GM04504 (cell line): ENCODE data around the gene SPTB.

Experiments
- DNase-seq: peaks from one replicate; pipeline ENCODE4 v3.0.0-alpha.2; 2012; ENCODE audit warnings: low read depth

Gene SPTB

DNA sequence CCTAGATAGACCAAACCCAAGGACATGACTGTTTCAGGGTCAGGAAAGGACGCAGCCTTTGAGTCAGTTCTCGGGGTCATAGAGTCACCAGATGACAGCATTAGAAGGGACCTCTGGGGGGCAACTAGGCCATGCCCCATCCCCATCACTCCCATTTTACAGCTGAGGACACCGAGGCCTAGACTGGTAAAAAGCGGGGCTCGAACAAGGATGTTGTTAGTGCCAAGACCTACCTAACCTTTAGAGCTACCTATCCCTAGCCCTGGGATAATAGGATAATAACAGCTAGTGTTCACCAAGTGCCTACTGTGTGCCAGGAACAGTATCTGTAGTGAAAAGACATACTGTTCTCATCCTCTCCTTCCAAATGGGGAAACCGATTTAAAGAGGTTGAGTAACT lies 126.8 kb downstream of the SPTB start:
- no peak for DNase-seq

DNA sequence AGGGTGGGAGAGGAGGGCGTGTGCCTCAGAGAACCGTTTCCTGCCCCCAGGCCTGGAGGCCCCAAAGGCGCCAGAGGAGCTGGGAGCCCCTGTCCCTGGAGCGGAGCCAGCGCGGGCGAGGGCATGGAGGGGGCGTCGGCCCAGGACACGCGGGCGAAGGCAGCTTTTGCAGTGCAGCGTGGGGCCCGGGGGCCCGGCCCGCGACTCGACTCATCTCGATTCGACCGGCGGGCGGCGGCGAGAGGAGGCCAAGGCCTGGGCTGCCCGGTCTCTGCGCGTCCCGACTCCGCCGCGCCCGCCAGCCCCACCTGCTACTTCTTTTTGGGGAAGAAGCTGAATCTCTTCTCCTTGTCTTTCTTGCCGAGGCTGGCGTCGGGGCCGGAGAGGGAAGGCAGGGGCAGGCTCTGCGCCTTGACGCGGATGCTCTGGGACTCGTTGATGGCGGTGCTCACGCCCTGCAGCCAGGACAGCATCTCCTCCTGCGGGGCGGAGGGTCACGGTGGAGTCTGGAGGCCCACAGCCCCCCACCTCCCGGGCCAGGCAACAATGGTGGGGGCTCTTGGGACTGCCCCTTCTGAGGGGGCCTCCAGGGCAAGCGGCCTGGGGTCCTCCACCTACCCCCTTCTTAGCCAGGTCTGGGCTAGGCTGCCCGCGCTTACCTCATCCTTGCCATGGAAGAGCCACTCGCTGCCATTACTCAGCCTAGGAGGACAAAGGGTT lies 130.6 kb downstream of the SPTB start:
- DNase-seq = no peak

DNA sequence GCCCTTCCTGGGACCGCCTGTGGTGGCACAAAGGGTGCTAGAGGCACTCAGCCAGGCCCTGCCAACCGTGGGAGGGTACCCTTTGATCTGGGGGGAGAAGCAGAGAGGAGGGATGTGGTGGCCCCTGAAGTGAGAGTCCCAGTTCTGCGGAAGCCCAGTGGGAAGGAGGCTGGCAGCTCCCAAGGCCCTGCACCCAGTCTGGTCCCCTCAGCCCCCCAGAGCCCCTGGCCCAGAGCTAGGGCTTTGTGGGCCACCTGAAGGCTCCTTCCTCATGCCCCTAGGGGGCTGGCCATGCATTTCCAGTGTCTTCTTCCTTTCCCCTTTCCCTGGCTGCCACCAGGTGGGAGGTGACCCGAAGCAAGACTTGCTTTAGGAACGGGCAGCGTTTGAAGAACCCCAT lies 131.2 kb downstream of the SPTB start:
- no peak for DNase-seq

DNA sequence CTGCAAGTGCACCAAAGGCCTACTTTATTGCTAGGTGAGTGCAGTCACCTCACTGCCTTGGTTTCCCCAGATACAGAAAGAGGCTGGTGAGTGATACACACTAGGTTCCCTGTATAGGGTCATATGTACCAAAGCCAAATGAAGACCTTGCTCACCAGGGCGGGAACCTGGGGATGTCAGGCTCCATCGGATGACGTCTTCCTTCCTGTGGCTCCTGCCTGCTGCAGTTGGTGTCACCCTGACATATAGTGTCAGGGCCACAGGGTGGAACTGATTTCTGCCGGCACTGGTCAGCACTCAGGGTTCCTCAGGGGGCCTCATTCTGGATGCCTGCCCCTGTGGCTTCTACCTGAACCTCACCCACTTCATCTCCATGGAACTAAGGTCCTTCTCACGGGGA lies 132.4 kb downstream of the SPTB start:
- DNase-seq = no peak

DNA sequence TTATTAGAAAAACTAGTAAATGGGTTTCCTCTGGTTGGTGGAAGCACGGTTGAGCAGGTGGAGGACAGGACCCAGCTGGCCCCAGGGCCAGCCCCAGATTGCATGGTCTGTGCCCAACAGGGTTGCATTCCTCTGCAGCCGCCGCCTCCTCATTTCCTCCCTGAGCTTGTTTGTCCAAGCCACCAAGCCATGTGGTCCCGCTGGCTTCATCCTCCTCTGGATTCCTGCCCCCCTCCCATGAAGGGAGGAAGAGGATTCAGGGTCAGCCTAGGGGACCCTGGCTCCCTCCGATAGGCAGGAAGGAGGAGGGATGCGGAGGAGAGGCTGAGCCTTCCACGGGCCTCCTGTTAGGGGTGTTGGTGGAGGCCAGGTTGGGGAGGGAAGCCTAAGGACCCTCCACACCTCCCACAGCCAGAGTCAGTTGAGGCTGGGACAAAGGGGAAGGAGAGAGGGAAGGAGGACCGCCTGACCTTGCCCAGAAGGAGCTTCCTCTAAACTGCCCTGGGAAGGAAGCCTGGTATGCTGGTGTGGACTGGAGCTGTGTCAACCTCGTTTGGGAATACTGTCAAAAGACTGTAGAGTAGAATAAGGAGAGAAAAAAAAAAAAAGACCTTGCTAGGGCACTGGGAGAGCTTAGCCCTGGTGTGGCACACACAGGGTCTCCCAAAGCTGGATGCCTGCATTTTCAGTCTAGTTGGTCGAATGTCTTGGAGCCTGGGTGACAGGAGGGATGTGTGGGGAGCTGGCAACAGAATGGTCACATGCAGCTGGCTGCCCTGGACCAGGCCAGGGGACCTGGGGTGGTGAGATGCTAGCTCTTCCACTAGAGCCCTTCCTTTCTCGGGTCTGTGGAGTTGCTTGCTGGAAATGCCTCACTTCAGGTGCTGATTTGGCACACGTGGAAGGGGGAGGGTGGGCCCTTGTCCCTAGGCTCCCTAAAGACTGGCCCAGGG lies 133.1 kb downstream of the SPTB start:
- no peak for DNase-seq

DNA sequence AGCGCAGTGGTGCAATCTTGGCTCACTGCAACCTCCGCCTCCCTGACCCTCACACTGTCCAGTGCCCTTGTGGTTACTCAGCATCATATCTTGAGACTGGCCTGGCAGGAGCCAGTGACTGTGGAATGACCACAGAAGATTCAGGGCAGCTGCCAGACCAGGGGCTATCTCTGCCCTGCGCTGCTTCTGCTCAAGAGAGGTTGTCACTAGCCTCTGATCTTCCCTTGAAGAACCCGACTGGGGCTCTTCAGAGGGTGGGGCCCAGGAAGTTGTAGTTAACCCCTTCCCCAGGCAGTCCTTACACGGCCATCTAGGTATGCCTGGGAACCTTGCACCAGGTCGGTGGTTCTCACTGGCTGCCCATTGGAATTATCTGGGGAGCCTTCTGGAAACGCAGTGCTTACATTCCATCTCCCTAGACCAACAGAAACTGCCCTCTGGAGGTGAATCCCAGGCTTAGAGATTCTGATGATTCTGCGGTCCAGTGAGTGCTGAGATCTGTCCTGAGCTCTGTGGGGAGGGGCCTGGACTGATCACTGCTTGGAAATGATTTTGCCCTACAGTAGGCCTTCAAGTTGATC lies 134.1 kb downstream of the SPTB start:
- no peak for DNase-seq

DNA sequence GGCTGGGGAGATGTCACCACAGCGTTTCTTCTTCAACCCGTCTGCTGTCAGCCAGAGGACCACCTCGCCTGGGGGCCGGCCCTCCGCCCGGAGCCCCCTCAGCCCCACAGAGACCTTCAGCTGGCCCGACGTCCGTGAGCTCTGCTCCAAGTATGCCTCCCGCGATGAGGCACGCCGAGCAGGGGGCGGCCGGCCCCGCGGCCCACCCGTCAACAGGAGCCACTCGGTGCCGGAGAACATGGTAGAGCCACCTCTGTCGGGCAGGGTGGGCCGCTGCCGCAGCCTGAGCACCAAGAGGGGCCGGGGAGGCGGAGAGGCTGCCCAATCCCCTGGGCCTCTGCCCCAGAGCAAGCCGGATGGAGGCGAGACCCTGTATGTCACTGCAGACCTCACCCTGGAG lies 136.6 kb downstream of the SPTB start:
- no peak for DNase-seq

DNA sequence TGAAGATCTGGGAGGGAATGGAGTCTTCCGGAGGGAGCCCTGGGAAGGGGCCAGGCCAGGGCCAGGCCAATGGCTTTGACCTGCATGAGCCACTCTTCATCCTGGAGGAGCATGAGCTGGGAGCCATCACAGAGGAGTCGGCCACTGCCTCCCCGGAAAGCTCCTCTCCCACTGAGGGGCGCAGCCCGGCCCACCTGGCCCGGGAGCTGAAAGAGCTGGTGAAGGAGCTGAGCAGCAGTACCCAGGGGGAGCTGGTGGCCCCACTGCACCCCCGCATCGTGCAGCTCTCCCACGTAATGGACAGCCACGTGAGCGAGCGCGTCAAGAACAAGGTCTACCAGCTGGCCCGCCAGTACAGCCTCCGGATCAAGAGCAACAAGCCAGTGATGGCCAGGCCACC lies 137.7 kb downstream of the SPTB start:
- DNase-seq = no peak

DNA sequence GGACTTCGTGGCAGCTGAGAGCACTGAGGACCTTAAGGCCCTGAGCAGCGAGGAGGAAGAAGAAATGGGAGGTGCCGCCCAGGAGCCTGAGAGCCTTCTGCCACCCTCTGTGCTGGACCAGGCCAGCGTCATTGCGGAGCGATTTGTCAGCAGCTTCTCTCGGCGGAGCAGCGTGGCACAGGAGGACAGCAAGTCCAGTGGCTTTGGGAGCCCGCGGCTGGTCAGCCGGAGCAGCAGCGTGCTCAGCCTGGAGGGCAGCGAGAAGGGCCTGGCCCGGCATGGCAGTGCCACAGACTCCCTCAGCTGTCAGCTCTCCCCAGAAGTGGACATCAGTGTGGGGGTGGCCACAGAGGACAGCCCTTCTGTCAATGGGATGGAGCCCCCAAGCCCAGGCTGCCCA lies 138.5 kb downstream of the SPTB start:
- no peak for DNase-seq

DNA sequence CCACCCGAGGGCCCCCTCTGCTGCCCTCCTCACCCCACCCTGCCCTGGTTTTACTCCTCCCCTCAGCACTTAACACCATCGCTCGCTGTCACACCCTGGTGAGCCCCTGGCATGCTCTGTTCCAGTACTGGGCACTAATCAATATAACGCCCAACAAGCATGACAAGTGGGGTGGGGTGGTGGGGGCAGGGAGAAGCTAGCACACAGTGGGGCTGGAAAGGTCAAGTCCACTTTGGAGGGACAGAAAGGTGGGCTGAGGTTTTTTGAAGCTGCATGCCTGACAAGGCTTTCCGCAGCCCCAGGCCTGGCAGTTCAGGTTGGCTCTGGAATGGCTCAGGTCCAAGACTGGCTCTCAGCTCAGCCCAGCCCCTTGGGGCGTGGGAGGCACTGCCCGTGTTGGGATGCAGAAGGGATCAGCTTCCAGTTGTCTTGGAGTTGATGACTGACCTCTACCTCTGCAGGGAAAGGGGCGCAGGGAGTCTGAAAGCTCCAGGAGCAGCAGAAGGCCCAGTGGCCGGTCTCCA lies 141.4 kb downstream of the SPTB start:
- no peak for DNase-seq

DNA sequence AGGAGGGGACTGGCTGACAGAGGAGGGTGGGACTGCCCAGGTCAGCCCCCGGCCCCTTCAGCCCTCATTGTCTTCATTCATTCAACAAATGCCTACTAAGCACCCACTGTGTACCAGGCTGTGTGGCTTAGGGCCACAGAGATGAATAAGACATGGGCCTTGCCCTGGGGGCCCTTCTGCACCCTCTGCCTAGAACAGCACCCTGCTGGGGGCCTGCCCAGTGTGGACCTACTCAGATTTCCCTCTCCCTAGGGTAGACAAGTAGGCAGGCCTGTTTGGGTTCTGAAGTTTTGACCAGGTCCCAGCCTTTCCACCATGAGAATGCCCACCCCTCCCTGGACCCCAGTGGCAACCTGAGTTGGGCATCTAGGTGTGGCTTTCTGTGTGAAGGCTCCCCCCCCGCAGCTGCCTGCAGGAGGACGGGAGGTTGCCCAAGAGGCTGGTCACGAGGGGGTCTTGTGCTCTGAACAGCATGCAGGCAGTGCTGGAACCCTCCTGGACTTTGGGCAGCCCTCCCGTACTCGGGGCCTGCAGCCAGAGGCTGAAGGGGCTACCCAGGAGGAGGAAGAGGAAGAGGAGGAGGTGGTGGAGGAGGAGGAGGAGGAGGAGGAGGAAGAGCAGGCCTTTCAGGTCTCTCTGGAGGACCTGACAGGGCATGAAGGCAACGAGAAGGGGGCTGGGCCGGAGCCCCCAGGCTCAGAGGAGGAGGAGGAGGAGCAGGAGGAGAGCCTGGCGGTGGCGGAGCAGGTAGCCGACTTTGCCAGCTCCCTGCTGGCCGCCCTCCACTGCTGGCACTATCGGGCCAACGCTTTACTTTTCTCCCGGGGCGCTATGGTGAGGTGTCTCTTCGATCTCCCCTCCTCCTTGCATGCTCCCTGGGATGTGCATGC lies 142.1 kb downstream of the SPTB start:
- no peak for DNase-seq

DNA sequence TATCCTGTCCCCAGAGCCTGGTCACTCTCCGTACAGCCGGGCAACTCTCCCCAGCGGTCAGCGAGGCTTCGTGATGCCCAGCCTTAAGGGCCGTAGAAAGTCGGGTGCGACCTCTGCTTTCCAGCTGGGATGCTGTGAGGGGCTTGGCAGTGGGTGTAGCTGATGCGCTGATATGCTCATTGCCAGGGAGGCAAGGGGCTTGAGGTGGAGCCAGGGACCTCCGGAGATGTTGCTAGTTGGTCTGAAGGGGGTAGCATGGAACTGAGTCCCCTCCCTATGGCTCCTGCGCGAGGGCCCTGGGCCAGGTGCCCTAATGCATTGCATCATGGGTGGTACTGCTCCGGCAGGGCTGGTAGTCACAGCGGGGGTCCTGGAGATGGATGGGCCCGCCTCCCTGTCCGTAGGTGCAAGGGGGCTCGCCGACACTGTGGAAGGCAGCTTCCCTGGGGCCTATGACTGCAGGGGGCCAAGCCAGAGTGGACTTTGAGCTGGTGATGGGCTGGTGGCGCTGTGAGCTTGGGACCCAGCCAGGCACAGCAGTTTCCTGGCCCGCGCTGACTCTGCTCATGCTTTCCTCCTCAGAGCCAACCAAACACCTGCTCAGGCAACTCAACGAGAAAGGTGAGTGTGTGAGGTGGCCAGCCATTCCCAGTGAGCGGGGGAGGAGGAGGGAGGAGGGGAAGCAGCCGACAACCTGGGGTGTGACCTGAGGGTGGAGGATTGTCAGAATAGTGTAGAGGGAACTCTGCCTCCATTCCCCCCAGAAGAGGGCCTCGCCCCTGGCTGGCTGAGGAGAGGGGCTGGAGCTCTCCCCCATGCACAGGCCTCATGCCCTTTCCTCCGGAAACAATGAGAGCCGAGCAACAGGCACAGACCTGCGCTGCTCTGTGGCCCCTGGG lies 143.2 kb downstream of the SPTB start:
- no peak for DNase-seq

DNA sequence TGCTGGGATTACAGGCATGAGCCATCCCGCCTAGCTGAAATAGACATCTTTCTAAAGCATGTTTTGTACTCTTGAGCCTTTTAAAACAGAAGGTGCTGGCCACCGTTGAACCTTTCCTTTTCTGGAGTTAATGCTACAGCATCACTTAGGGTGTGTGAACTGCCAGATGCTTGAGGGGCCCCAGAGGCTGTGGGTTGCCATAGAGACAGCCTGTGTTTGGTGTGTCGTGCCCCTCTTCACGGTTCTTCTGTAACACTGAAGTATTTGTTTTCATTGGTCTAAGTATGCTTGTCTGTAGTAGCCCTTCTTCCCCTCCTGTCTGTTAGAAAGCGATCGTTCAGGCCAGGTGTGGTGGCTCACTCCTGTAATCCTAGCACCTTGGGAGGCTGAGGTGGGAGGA lies 144.7 kb downstream of the SPTB start:
- DNase-seq = no peak

DNA sequence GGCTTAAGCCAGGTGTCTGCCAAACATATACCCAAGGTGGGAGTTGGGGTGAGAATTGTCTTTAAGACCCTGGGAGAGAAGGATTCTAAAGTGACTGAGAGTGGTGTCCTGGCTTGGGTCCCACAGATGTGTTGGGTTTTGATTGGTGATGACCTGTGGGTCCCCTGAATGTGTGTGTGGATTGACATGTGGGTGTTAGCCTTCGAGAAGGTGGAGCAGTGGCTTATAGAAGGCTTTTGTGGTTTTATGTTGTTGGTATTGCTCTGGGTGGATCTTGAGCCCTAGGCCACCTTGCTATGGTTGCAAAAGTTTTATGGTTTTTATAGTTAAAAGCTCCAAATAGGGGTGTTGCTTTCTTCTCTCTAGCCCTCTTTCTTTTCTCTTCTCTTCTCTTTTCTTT lies 145.8 kb downstream of the SPTB start:
- no peak for DNase-seq

DNA sequence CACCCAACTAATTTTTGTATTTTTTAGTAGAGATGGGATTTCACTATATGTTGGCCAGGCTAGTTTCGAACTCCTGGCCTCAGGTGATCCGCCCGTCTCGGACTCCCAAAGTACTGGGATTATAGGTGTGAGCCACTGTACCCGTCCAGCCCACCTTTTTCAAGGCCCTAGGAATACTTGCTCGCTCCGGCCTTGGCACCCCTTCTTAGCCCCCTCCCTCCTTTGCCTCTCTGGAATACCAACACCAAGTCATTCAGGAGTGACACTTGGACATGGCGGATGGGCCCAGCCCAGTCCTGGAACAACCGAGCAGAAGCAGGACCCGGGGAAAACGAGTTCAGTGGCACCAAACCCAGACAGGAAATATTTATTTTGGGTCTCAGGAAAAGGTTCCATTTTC lies 146.4 kb downstream of the SPTB start:
- no peak for DNase-seq

DNA sequence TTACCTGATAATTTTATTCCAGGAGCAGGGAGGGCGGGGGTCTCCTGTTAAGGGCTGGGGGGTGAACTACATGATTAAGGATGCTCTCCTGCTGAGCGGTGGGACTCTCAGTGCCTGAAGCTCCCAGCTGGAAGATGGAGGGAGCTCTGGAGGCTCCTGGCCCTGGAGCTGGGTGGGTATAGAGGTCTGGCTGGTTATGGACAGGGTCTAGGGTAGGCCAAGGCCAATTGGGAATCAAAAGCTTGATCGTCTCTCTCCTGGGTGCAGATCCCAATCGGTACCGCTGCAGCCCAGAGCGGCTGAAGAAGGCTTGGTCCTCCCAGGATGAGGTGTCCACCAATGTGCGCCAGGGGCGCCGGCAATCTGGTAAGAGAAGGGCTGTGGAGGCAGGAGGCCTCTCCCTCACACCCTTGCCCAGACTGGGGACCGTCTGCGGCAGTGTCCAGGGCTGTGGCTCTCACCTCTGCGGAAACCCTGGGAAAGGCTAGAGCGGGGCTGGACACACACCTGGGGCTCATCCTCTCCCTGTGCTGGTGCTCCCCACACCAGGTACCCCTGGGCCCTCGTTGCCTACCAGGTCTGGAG lies 147.1 kb downstream of the SPTB start:
- DNase-seq = no peak

DNA sequence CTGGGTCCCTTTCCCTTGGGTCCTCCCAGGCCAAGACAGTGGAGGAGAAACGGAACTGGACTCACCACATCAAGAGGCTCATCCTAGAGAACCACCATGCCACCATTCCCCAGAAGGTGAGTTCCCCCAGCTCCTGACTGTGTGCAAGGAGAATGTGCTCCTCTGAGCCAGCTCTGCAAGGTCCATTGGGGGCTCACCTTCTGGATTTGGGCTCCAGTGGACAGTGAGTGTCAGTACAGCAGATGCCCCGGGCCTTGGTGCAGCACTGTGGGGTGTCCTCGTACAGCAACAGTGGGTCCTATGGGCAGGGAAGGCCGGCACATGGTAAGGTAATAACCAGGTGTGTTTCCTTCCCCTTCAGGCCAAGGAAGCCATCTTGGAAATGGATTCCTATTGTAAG lies 147.6 kb downstream of the SPTB start:
- DNase-seq = no peak

DNA sequence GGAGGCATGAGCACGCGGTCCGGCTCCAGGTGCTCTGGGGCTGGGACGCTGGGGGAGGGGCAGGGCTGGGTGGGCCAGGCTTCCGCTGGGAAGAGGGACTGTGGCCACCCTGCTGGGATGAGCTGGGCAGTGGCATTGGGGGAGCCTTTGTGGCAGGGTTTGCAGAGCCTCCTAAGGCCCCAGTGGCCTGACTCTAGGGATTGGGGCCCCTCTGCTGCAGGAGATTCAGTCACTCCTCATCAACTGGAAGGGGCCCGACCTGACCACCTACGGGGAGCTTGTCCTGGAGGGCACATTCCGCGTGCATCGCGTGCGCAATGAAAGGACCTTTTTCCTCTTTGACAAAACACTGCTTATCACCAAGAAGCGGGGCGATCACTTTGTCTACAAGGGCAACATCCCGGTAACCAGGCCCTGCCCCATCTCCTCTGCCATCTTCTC lies 148.5 kb downstream of the SPTB start:
- no peak for DNase-seq

DNA sequence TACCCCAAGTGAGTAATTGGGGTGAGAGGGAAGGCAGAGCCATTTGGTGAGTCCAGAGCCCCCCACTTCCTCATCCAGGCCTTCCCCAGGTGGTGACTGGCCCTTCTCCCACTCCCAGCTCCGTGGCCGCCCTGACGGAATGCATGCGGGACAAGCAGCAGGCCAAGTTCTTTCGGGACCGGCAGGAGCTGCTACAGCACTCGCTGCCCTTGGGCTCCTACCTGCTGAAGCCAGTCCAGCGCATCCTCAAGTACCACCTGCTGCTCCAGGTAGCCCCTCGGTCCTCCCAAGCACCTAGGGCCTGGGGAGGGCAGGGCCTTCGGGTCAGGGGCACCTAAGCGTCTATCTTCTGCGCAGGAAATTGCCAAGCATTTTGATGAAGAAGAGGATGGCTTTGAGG lies 149.0 kb downstream of the SPTB start:
- no peak for DNase-seq

DNA sequence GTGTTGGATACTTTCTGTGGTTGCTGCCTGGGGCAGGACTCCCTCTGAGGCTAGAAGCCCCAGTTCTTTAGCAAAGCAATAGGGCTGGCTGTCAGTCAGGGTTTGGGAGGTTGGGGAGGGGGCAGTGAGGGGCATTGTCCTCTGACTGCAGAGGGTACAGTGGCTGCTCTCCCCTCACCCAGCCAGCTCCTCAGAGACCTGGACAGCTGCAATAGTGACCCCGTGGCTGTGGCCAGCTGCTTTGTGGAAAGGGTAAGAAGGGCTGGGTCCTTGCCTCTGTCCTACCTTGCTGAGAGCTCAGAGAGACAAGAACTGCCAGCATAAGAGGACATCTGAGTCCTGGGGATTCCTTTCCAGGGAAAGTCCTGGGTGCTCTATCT lies 149.7 kb downstream of the SPTB start:
- no peak for DNase-seq
